ENCODE results near the gene SAMD4A.

Gene SAMD4A

DNA sequence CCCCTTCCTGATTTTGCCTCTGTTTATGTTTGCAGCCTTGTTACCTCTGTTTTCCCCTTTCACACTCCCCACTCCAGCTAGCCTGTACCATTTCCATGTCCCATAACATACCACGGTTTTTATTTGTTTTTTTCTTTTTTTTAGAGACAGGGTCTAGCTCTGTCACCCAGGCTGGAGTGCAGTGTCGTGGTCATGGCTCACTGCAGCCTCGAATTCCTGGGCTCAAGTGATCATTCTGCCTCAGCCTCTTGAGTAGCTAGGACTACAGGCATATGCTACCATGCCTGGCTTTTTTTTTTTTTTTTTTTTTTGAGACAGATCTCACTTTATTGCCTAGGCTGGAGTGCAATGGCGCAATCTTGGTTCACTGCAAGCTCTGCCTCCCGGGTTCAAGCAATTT is 18.4 kb upstream of the SAMD4A start:
- TF ChIP-seq, protein P1, sequence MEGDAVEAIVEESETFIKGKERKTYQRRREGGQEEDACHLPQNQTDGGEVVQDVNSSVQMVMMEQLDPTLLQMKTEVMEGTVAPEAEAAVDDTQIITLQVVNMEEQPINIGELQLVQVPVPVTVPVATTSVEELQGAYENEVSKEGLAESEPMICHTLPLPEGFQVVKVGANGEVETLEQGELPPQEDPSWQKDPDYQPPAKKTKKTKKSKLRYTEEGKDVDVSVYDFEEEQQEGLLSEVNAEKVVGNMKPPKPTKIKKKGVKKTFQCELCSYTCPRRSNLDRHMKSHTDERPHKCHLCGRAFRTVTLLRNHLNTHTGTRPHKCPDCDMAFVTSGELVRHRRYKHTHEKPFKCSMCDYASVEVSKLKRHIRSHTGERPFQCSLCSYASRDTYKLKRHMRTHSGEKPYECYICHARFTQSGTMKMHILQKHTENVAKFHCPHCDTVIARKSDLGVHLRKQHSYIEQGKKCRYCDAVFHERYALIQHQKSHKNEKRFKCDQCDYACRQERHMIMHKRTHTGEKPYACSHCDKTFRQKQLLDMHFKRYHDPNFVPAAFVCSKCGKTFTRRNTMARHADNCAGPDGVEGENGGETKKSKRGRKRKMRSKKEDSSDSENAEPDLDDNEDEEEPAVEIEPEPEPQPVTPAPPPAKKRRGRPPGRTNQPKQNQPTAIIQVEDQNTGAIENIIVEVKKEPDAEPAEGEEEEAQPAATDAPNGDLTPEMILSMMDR (IDR thresholded peaks at IDR 0.05; ENCODE audit: low read depth, low read length): no peak
- DNase-seq: no peak
- H3K36me3 ChIP-seq: no peaks in the 10 kb centered on the region
- H3K9me3 ChIP-seq: no peaks in the 10 kb centered on the region
- H3K27me3 ChIP-seq: no peaks in the 10 kb centered on the region
- H3K4me3 ChIP-seq (ENCODE audit: low read depth, low read length): no peak overlapping the region
- no peaks in the 10 kb centered on the region; the same call in 1 of the 2 replicates for H3K4me1 ChIP-seq

DNA sequence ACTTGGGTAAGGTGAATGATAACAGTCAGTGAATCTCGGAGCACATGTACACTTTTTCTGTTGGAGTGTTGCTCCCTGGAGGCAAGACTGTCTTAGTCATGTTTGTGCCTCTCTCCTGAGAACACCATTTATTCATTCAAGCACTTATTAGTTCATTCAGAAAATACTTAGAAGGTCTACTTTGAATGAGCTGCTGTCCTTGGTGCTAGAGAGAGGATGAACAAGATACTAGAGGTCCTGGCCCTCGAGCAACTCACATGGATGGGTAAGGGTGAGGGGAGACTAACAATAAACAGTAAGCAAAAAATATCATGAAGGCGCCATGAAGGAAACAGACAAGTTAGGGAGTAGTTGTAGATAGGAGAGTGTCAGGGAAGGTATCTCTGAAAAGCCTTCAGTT is 17.1 kb upstream of the SAMD4A start:
- H3K4me1 ChIP-seq: no peaks in the 10 kb centered on the region; the same call in 1 of the 2 replicates
- no peaks in the 10 kb centered on the region for H3K27me3 ChIP-seq
- H3K9me3 ChIP-seq: no peaks in the 10 kb centered on the region
- H3K4me3 ChIP-seq (ENCODE audit: low read depth, low read length): no peak overlapping the region
- H3K36me3 ChIP-seq: no peaks in the 10 kb centered on the region
- TF ChIP-seq, protein P1 (IDR thresholded peaks at IDR 0.05; ENCODE audit: low read depth, low read length): no peak
- no peak for DNase-seq

DNA sequence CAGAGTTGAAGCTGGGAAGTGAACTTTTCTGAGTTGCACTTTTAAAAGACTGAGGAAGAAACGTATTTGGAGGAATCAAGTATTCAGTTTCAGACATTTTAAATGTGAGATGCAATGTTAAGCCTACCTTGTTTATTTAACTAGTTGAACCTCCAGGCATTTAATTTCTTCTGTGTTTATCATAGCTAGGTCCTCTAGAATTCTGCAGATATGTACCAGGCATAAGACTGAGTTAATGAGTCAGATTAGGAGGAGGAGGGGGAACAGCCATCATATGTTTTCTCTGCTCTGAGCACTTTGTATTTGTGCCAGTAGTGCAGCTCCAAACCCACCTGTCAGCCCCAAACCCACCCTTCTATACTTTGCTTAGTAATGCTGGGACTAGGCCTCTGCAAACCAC is 16.4 kb upstream of the SAMD4A start:
- no peak overlapping the region for H3K4me3 ChIP-seq (ENCODE audit: low read depth, low read length)
- TF ChIP-seq, protein P1 (IDR thresholded peaks at IDR 0.05; ENCODE audit: low read depth, low read length): no peak
- H3K4me1 ChIP-seq: no peaks in the 10 kb centered on the region; the same call in 1 of the 2 replicates
- no peaks in the 10 kb centered on the region for H3K9me3 ChIP-seq
- DNase-seq: no peak
- no peaks in the 10 kb centered on the region for H3K27me3 ChIP-seq
- H3K36me3 ChIP-seq: no peaks in the 10 kb centered on the region

DNA sequence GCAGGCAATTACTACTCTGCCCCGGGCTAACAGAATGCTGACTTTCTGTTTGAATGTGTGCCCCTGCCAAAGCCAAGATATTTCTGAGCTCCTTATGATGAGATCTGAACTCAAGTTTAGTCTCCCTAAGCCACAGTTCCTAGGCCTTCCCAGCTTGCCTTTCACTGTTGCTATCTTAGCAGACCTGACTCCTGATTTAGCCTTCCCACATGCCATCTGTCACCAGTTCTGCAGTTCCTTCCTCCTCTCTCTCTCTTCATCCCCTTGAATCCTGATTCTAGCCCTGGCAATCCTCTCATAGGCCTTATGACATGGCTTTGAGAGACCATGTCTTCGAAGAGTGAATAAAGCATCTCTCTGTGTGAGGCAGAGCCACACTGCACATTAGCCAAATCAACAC is 12.5 kb upstream of the SAMD4A start:
- TF ChIP-seq, protein P1 (IDR thresholded peaks at IDR 0.05; ENCODE audit: low read depth, low read length): no peak
- Histone ChIP-seq H3K27me3 (no peaks in the 10 kb centered on the region), H3K36me3 (no peaks in the 10 kb centered on the region), H3K4me1 (no peaks in the 10 kb centered on the region; the same call in 1 of the 2 replicates), H3K4me3 (ENCODE audit: low read depth, low read length) (no peak overlapping the region), H3K9me3 (no peaks in the 10 kb centered on the region)
- no peak for DNase-seq

DNA sequence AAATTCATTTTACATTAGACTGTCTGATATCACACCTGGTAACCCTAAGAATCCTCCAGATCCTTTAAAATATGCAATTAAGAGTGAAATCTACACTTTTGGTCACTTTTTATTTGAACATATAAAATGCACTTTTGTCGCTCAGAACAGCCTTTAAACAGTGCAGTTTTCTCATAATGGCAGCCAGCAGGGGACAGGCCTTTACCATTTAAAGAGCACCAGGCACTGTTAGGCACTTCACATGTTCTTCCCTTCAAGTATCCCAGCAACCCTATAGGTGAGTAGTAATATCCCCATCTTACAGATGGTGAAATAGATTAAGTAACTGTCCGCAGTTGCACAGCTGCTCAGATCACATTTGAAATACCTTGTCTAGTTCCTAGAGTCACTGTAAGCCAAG is 11.3 kb upstream of the SAMD4A start:
- Histone ChIP-seq H3K9me3 (no peaks in the 10 kb centered on the region), H3K4me1 (no peaks in the 10 kb centered on the region; the same call in 1 of the 2 replicates), H3K4me3 (ENCODE audit: low read depth, low read length) (no peak overlapping the region), H3K27me3 (no peaks in the 10 kb centered on the region), H3K36me3 (no peaks in the 10 kb centered on the region)
- TF ChIP-seq, protein P1 (IDR thresholded peaks at IDR 0.05; ENCODE audit: low read depth, low read length): 0 out of 2 replicates have a peak, but pooled peaks have one; percentile 16
- no peak for DNase-seq

DNA sequence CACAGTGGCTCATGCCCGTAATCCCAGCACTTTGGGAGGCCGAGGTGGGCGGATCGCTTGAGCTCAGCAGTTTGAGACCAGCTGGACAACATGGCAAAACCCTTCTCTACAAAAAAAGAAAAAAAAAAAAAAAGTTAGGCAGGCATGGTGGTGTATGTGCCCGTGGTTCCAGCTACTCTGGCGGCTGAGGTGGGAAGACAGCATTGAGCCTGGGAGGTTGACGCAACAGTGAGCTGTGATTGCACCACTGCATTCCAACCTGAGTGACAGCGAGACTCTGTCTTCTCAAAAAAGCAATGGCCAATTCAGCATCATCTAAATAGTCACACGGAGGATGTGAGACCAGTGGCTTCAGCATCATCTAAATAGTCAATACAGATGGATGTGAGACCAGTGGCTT is 10.4 kb upstream of the SAMD4A start:
- no peaks in the 10 kb centered on the region for H3K9me3 ChIP-seq
- H3K4me1 ChIP-seq: no peaks in the 10 kb centered on the region; the same call in 1 of the 2 replicates
- no peak for DNase-seq
- TF ChIP-seq, protein P1 (IDR thresholded peaks at IDR 0.05; ENCODE audit: low read depth, low read length): no peak
- no peaks in the 10 kb centered on the region for H3K27me3 ChIP-seq
- no peaks in the 10 kb centered on the region for H3K36me3 ChIP-seq
- H3K4me3 ChIP-seq (ENCODE audit: low read depth, low read length): no peak overlapping the region
